ENCODE data around the gene FLRT2. TPM values are rescaled to one million over a fixed set of nuclear protein-coding genes. Genes with fewer than 3 reads are reported as not detected.

Gene FLRT2
- total RNA-seq, 1 donor from 2014 or later, result 168 TPM

GRCh38 chr14:85562630-85563029 lies 32.7 kb downstream of the FLRT2 start:
- no peaks in the 10 kb centered on the region for H3K27me3 Mint-ChIP-seq (ENCODE audit: unreplicated experiment)
- no peak for TF ChIP-seq CTCF (IDR thresholded peaks at IDR 0.05)

GRCh38 chr14:85564841-85565527 lies 35.0 kb downstream of the FLRT2 start:
- Mint-ChIP-seq H3K27ac (ENCODE audit: unreplicated experiment) (no peak overlapping the region), H3K9me3 (ENCODE audit: unreplicated experiment) (no peaks in the 10 kb centered on the region), H3K4me3 (ENCODE audit: unreplicated experiment) (no peak overlapping the region), H3K4me1 (ENCODE audit: unreplicated experiment) (peaks cover 27% of the 10 kb centered on the region), H3K27me3 (ENCODE audit: unreplicated experiment) (no peaks in the 10 kb centered on the region), H3K36me3 (ENCODE audit: unreplicated experiment) (peaks cover 53% of the 10 kb centered on the region)
- no peak for DNase-seq (ENCODE audit: extremely low spot score, unreplicated experiment)
- TF ChIP-seq CTCF (IDR thresholded peaks at IDR 0.05), result no peak

More at GRCh38 chr14:85562630-85563029, 32.7 kb downstream of the FLRT2 start:
- Mint-ChIP-seq H3K4me1 (ENCODE audit: unreplicated experiment) (peaks cover 25% of the 10 kb centered on the region), H3K4me3 (ENCODE audit: unreplicated experiment) (no peak overlapping the region), H3K27ac (ENCODE audit: unreplicated experiment) (no peak overlapping the region), H3K9me3 (ENCODE audit: unreplicated experiment) (no peaks in the 10 kb centered on the region), H3K36me3 (ENCODE audit: unreplicated experiment) (peaks cover 57% of the 10 kb centered on the region)
- no peak for DNase-seq (ENCODE audit: extremely low spot score, unreplicated experiment)

GRCh38 chr14:85565862-85566296 lies 35.9 kb downstream of the FLRT2 start:
- H3K9me3 Mint-ChIP-seq (ENCODE audit: unreplicated experiment), result no peaks in the 10 kb centered on the region
- H3K4me1 Mint-ChIP-seq (ENCODE audit: unreplicated experiment), result peaks cover 29% of the 10 kb centered on the region
- H3K4me3 Mint-ChIP-seq (ENCODE audit: unreplicated experiment), result no peak overlapping the region
- TF ChIP-seq CTCF (IDR thresholded peaks at IDR 0.05), result no peak
- H3K27me3 Mint-ChIP-seq (ENCODE audit: unreplicated experiment), result no peaks in the 10 kb centered on the region
- peaks cover 51% of the 10 kb centered on the region for H3K36me3 Mint-ChIP-seq (ENCODE audit: unreplicated experiment)
- no peak for DNase-seq (ENCODE audit: extremely low spot score, unreplicated experiment)
- H3K27ac Mint-ChIP-seq (ENCODE audit: unreplicated experiment), result peak overlapping the region; percentile 44

GRCh38 chr14:85566603-85567002 lies 36.7 kb downstream of the FLRT2 start:
- Mint-ChIP-seq H3K27me3 (ENCODE audit: unreplicated experiment) (no peaks in the 10 kb centered on the region), H3K4me1 (ENCODE audit: unreplicated experiment) (peaks cover 33% of the 10 kb centered on the region), H3K36me3 (ENCODE audit: unreplicated experiment) (peaks cover 48% of the 10 kb centered on the region), H3K4me3 (ENCODE audit: unreplicated experiment) (no peak overlapping the region), H3K27ac (ENCODE audit: unreplicated experiment) (no peak overlapping the region), H3K9me3 (ENCODE audit: unreplicated experiment) (no peaks in the 10 kb centered on the region)
- TF ChIP-seq CTCF (IDR thresholded peaks at IDR 0.05), result no peak
- no peak for DNase-seq (ENCODE audit: extremely low spot score, unreplicated experiment)

GRCh38 chr14:85572011-85572410 lies 42.1 kb downstream of the FLRT2 start:
- no peak for TF ChIP-seq CTCF (IDR thresholded peaks at IDR 0.05)
- no peak overlapping the region for H3K27ac Mint-ChIP-seq (ENCODE audit: unreplicated experiment)
- H3K4me3 Mint-ChIP-seq (ENCODE audit: unreplicated experiment), result no peak overlapping the region
- no peaks in the 10 kb centered on the region for H3K27me3 Mint-ChIP-seq (ENCODE audit: unreplicated experiment)
- peaks cover 30% of the 10 kb centered on the region for H3K36me3 Mint-ChIP-seq (ENCODE audit: unreplicated experiment)
- DNase-seq (ENCODE audit: extremely low spot score, unreplicated experiment), result no peak
- H3K4me1 Mint-ChIP-seq (ENCODE audit: unreplicated experiment), result peaks cover 56% of the 10 kb centered on the region
- no peaks in the 10 kb centered on the region for H3K9me3 Mint-ChIP-seq (ENCODE audit: unreplicated experiment)
